ENCODE data around the gene SLC45A3. TPM values are rescaled to one million over a fixed set of nuclear protein-coding genes. Genes with fewer than 3 reads are reported as not detected.

Gene SLC45A3
- total and polyA plus RNA-seq, 2 experiments from 2014 or later, result 3.8 to 10.4 TPM

- Histone ChIP-seq H3K27ac (peak overlapping the region; percentile 11), H3K4me1 (ENCODE audit: low read depth) (peaks cover 31% of the 10 kb centered on the region), H3K27me3 (no peaks in the 10 kb centered on the region), H3K9me3 (ENCODE audit: low read depth) (no peaks in the 10 kb centered on the region), H3K36me3 (no peaks in the 10 kb centered on the region), H3K4me3 (no peak overlapping the region)
- DNase-seq (ENCODE audit: low read depth in 1 of 2, low spot score in 1 of 2), result peak in 1 of 2 donors; percentile 47
- TF ChIP-seq CTCF (IDR thresholded peaks at IDR 0.05; ENCODE audit: low read depth, low read length), result no peak
Measured at GRCh38 chr1:205670611-205671430, 9.5 kb downstream of the SLC45A3 start.

GRCh38 chr1:205670150-205670446 lies 10.2 kb downstream of the SLC45A3 start:
- no peak for DNase-seq (ENCODE audit: low read depth in 1 of 2, low spot score in 1 of 2)
- peaks cover 28% of the 10 kb centered on the region for H3K4me1 ChIP-seq (ENCODE audit: low read depth)

GRCh38 chr1:205669341-205670149 lies 10.8 kb downstream of the SLC45A3 start:
- Histone ChIP-seq H3K4me3 (no peak overlapping the region), H3K9me3 (ENCODE audit: low read depth) (no peaks in the 10 kb centered on the region), H3K36me3 (no peaks in the 10 kb centered on the region), H3K4me1 (ENCODE audit: low read depth) (peaks cover 28% of the 10 kb centered on the region), H3K27me3 (no peaks in the 10 kb centered on the region), H3K27ac (no peak overlapping the region)
- TF ChIP-seq CTCF (IDR thresholded peaks at IDR 0.05; ENCODE audit: low read depth, low read length), result no peak
- DNase-seq (ENCODE audit: low read depth in 1 of 2, low spot score in 1 of 2), result no peak

More at GRCh38 chr1:205670150-205670446, 10.2 kb downstream of the SLC45A3 start:
- Histone ChIP-seq H3K36me3 (no peaks in the 10 kb centered on the region), H3K4me3 (no peak overlapping the region), H3K27me3 (no peaks in the 10 kb centered on the region), H3K9me3 (ENCODE audit: low read depth) (no peaks in the 10 kb centered on the region), H3K27ac (peak overlapping the region; percentile 11)
- no peak for TF ChIP-seq CTCF (IDR thresholded peaks at IDR 0.05; ENCODE audit: low read depth, low read length)

- no peak for DNase-seq (ENCODE audit: low read depth in 1 of 2, low spot score in 1 of 2)
- H3K27ac ChIP-seq, result no peak overlapping the region
Measured at GRCh38 chr1:205668951-205669340, 11.4 kb downstream of the SLC45A3 start.

More at GRCh38 chr1:205668951-205669340, 11.4 kb downstream of the SLC45A3 start:
- H3K9me3 ChIP-seq (ENCODE audit: low read depth), result no peaks in the 10 kb centered on the region
- H3K4me3 ChIP-seq, result no peak overlapping the region
- H3K27me3 ChIP-seq, result no peaks in the 10 kb centered on the region
- no peak for TF ChIP-seq CTCF (IDR thresholded peaks at IDR 0.05; ENCODE audit: low read depth, low read length)
- no peaks in the 10 kb centered on the region for H3K36me3 ChIP-seq
- H3K4me1 ChIP-seq (ENCODE audit: low read depth), result peaks cover 28% of the 10 kb centered on the region
